HepG2 (cell line): ENCODE measurements around the gene KDM8. TPM values are rescaled to one million over a fixed set of nuclear protein-coding genes. Genes with fewer than 3 reads are reported as not detected.
"Not testable (repeated sequence)": the region's sequence is repeated elsewhere in the genome, so short reads cannot be mapped to it uniquely, and the experiment has no call there.

ENCODE experiments used
- ATAC-seq: fragments of 200-7000 bp; cut with Tn5 transposase; 3 replicates; pipeline ENCODE4 v1.9.1; 2020; ENCODE audit warnings: mild to moderate bottlenecking, moderate library complexity
- BruUV-seq: library from RNA; stranded (reverse); fragments of 400-500 nt; replicated peaks from 2 replicates; lab custom pipeline; 2021; lab: Mats Ljungman, UMichigan
- CTCF ChIA-PET: fragments of 300-600 bp; formaldehyde crosslinking; extraction: SDS; loops from one replicate; lab custom pipeline; 2021; ENCODE audit warnings: low total read pairs, inconsistent platforms, low intra/inter-chr PET ratio; lab: Yijun Ruan, JAX
- POLR2A ChIA-PET: fragments of 350-600 bp; sonication (Branson Sonifier 250); formaldehyde crosslinking; loops from one replicate; lab custom pipeline; 2020; ENCODE audit warnings: antibody characterized with exemption, inconsistent platforms; lab: Yijun Ruan, JAX
- DNase-seq: peaks from one replicate; pipeline ENCODE4 v3.0.0-alpha.2; 2015; ENCODE audit warnings: low spot score
- FAIRE-seq: peaks from 3 replicates; lab custom pipeline; 2011; peaks lifted over from hg19 to GRCh38; lab: Jason Lieb, UNC
- H2AFZ ChIP-seq: one replicate; pipeline ENCODE4 v1.6.1; 2011; ENCODE audit warnings: low read length, inconsistent platforms
- H3K27ac ChIP-seq: fragments of 300-600 bp; 3 replicates; pipeline ENCODE4 v1.8.0; 2011; ENCODE audit warnings: mixed run types, mild to moderate bottlenecking, mixed read lengths, low read length, inconsistent platforms; ENCODE audit not compliant: insufficient read depth; ENCODE audit errors: extremely low read length
- H3K27me3 ChIP-seq, 2 experiments: fragments of 200-600 bp in 1 of 2; 2 replicates in 1 of 2; 3 replicates in 1 of 2; pipeline versions ENCODE4 v1.6.0 to v1.8.0; 2011; ENCODE audit warnings: low read length in 2 of 2, mild to moderate bottlenecking in 2 of 2, moderate library complexity in 2 of 2, inconsistent platforms in 1 of 2; ENCODE audit not compliant: insufficient read depth in 2 of 2, control insufficient read depth in 1 of 2
- H3K36me3 ChIP-seq, 2 experiments: fragments of 200-600 bp in 1 of 2; replicated peaks in 1 of 2; 2 replicates in 1 of 2; 3 replicates in 1 of 2; pipeline versions ENCODE4 v1.5.1 to v1.8.0; 2011; ENCODE audit warnings: low read length in 2 of 2, inconsistent platforms in 1 of 2; ENCODE audit not compliant: insufficient read depth in 2 of 2, control insufficient read depth in 1 of 2
- H3K4me1 ChIP-seq: 2 replicates; pipeline ENCODE4 v1.5.1; 2012; ENCODE audit warnings: low read length, inconsistent platforms; ENCODE audit not compliant: insufficient read depth
- H3K4me2 ChIP-seq: 2 replicates; pipeline ENCODE4 v1.6.0; 2011; ENCODE audit warnings: low read depth, low read length, inconsistent platforms
- H3K4me3 ChIP-seq, 3 experiments: fragments of 200-600 bp in 1 of 3; sonication (generic), shearing (Covaris generic) in 1 of 3; replicated peaks in 1 of 3; 2 replicates each; pipeline ENCODE4 v1.5.1; 2011 to 2016; ENCODE audit warnings: low read length in 3 of 3, inconsistent platforms in 2 of 3, low read depth in 2 of 3, mild to moderate bottlenecking in 2 of 3, control low read depth in 1 of 3, mixed read lengths in 1 of 3; ENCODE audit not compliant: insufficient read depth in 1 of 3
- H3K79me2 ChIP-seq: one replicate; pipeline ENCODE4 v1.6.1; 2011; ENCODE audit warnings: low read length, inconsistent platforms; ENCODE audit not compliant: insufficient read depth
- H3K9ac ChIP-seq: 2 replicates; pipeline ENCODE4 v1.6.0; 2011; ENCODE audit warnings: mild to moderate bottlenecking, low read depth, low read length, inconsistent platforms; ENCODE audit not compliant: insufficient read depth
- H3K9me3 ChIP-seq: 2 replicates; pipeline ENCODE4 v1.5.1; 2012; ENCODE audit warnings: mild to moderate bottlenecking, low read length
- H4K20me1 ChIP-seq: 2 replicates; pipeline ENCODE4 v1.6.0; 2011; ENCODE audit warnings: inconsistent platforms, mild to moderate bottlenecking, low read length, moderate library complexity; ENCODE audit not compliant: insufficient read depth
- ARHGAP35 ChIP-seq: sonication (generic); formaldehyde crosslinking; IDR thresholded peaks from 2 replicates; pipeline ENCODE4 v1.9.0; 2022; ENCODE audit warnings: mild to moderate bottlenecking, inconsistent platforms, moderate library complexity, missing genetic modification reagents, borderline replicate concordance
- ATF4 ChIP-seq, 2 experiments: fragments of 450-650 bp in 1 of 2; sonication (generic) in 1 of 2; formaldehyde crosslinking; IDR thresholded peaks; 2 replicates each; pipeline versions ENCODE4 v1.5.0 to v1.8.0; 2020 to 2022; ENCODE audit warnings: mild to moderate bottlenecking in 1 of 2, missing genetic modification reagents in 1 of 2
- ELF4 ChIP-seq: sonication (generic); formaldehyde crosslinking; IDR thresholded peaks from 2 replicates; pipeline ENCODE4 v1.5.0; 2020; ENCODE audit warnings: missing genetic modification reagents, mild to moderate bottlenecking, moderate library complexity, borderline replicate concordance
- KAT8 ChIP-seq: IDR thresholded peaks from 2 replicates; pipeline ENCODE4 v1.6.1; 2016; ENCODE audit warnings: missing genetic modification reagents, missing compliant biosample characterization
- MBD4 ChIP-seq: IDR thresholded peaks from 2 replicates; pipeline ENCODE4 v1.6.1; 2012; ENCODE audit warnings: low read length, inconsistent platforms, borderline replicate concordance
- ZNF24 ChIP-seq: fragments of 450-650 bp; IDR thresholded peaks from 2 replicates; pipeline ENCODE4 v1.6.1; 2017; ENCODE audit warnings: antibody characterized with exemption, mild to moderate bottlenecking
- ZNF564 ChIP-seq: sonication (generic); formaldehyde crosslinking; IDR thresholded peaks from 2 replicates; pipeline ENCODE4 v1.8.1; 2023; ENCODE audit warnings: mild to moderate bottlenecking, missing genetic modification reagents
- ZSCAN21 ChIP-seq: sonication (generic); formaldehyde crosslinking; IDR thresholded peaks from 2 replicates; pipeline ENCODE4 v1.8.0; 2022; ENCODE audit warnings: mild to moderate bottlenecking, missing genetic modification reagents, moderate library complexity, borderline replicate concordance
- WGBS: methylation state at CpG from one replicate; pipeline ENCODE4 v1.1.6; 2017; ENCODE audit warnings: low lambda C conversion rate; 5-methylcytosine and 5-hydroxymethylcytosine counted together
- in situ Hi-C: cut with HindIII; loops from 2 replicates; pipeline ENCODE4 v1.10.0; 2017; ENCODE audit warnings: low pct_unique_long_range_greater_than_20kb; ENCODE audit not compliant: extremely low pct_ligation_motif_present
- intact Hi-C: fragments of 100-400 bp; cut with micrococcal nuclease; formaldehyde crosslinking; loops from one replicate; pipeline ENCODE4 v1.10.0; 2022; ENCODE audit not compliant: unreplicated experiment
- polyA plus RNA-seq, 8 experiments: library from polyadenylated mRNA; depleted of rRNA in 3 of 8; stranded (reverse) in 7 of 8; unstranded in 1 of 8; fragments of >200 nt; fragmentation: Illumina TruSeq in 4 of 8; extraction: Trizol in 4 of 8; gene quantifications; 2 replicates each; pipeline versions ENCODE4 v1.2.1 to v1.2.3, GENCODE V29; 2011 to 2016; ENCODE audit warnings: low read depth in 4 of 8, missing spikeins in 1 of 8, mixed read lengths in 1 of 8; ENCODE audit not compliant: insufficient read depth in 1 of 8
- total RNA-seq, 5 experiments: library from RNA; depleted of rRNA; stranded (reverse); fragments of >200 nt; fragmentation: Illumina TruSeq; extraction: Trizol; gene quantifications; 2 replicates each; pipeline ENCODE4 v1.2.3, GENCODE V29; 2016; ENCODE audit warnings: low read depth in 1 of 5
- TF ChIP-seq, protein P1 (sequence below): sonication (generic); formaldehyde crosslinking; IDR thresholded peaks from 2 replicates; pipeline ENCODE4 v1.4.0; 2020; ENCODE audit warnings: missing genetic modification reagents, low read depth, mild to moderate bottlenecking, borderline replicate concordance
- TF ChIP-seq, protein P2 (sequence below): sonication (generic); formaldehyde crosslinking; IDR thresholded peaks from 2 replicates; pipeline ENCODE4 v1.4.0; 2020; ENCODE audit warnings: missing genetic modification reagents

The KDM8 gene
- total and polyA plus RNA-seq, 2 of the 13 experiments (the other 11 are each of a cell fraction or from before 2014, with no cell fraction given), result 3.3 to 8.6 TPM

- no peak overlapping the region; a peak in 1 of 6 replicates for H3K4me3 ChIP-seq
- peak overlapping the region; percentile 80 for H2AFZ ChIP-seq
- intact Hi-C loops (no loop called here), in situ Hi-C loops (no loop called here)
- BruUV-seq, result no TSS peak
- ATAC-seq (no peak), FAIRE-seq (no peak), DNase-seq (no peak)
- POLR2A ChIA-PET, result no interaction called here
- CTCF ChIA-PET, result no interaction called here
- H3K27me3 ChIP-seq, result no peaks in the 10 kb centered on the region; a peak in 1 of 5 replicates
- H3K4me1 ChIP-seq, result peaks cover 27% of the 10 kb centered on the region
- no peak for TF ChIP-seq ARHGAP35
- TF ChIP-seq ELF4 (CRISPR knock-in tag), result no peak
- no peak for TF ChIP-seq ZSCAN21 (CRISPR knock-in tag)
- TF ChIP-seq KAT8 (CRISPR knock-in tag), result no peak
- TF ChIP-seq ATF4 (CRISPR knock-in tag; IDR thresholded peaks at IDR 0.05), result no peak
- TF ChIP-seq ZNF564 (CRISPR knock-in tag), result no peak
- TF ChIP-seq MBD4, result no peak
- TF ChIP-seq, protein P1, sequence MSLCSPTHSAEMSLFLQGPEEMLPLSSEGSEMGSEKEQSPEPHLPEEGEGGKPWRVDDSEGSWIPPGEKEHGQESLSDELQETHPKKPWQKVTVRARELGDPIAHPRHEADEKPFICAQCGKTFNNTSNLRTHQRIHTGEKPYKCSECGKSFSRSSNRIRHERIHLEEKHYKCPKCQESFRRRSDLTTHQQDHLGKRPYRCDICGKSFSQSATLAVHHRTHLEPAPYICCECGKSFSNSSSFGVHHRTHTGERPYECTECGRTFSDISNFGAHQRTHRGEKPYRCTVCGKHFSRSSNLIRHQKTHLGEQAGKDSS (CRISPR knock-in tag), result no peak
- TF ChIP-seq ZNF24, result no peak
- TF ChIP-seq, protein P2, sequence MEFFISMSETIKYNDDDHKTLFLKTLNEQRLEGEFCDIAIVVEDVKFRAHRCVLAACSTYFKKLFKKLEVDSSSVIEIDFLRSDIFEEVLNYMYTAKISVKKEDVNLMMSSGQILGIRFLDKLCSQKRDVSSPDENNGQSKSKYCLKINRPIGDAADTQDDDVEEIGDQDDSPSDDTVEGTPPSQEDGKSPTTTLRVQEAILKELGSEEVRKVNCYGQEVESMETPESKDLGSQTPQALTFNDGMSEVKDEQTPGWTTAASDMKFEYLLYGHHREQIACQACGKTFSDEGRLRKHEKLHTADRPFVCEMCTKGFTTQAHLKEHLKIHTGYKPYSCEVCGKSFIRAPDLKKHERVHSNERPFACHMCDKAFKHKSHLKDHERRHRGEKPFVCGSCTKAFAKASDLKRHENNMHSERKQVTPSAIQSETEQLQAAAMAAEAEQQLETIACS (CRISPR knock-in tag), result no peak
- no peak overlapping the region for H3K9ac ChIP-seq
- no peaks in the 10 kb centered on the region for H4K20me1 ChIP-seq
- H3K27ac ChIP-seq, result no peak overlapping the region
- 0% methylated on average over 1 of the region's 1 CpG for WGBS
- H3K9me3 ChIP-seq, result no peaks in the 10 kb centered on the region
- H3K4me2 ChIP-seq, result no peak overlapping the region
- no peaks in the 10 kb centered on the region for H3K36me3 ChIP-seq
- no peaks in the 10 kb centered on the region for H3K79me2 ChIP-seq
These were observed 3.6 kb upstream of the KDM8 start for GRCh38 chr16:27199736-27200135.

GRCh38 chr16:27200914-27201313 is 2.4 kb upstream of the KDM8 start:
- intact Hi-C loops, H3K4me2 ChIP-seq, H3K27me3 ChIP-seq, H3K79me2 ChIP-seq, ATAC-seq, in situ Hi-C loops, H3K27ac ChIP-seq, H4K20me1 ChIP-seq, H3K9me3 ChIP-seq, H3K9ac ChIP-seq, FAIRE-seq, BruUV-seq, H3K4me3 ChIP-seq, POLR2A ChIA-PET, H2AFZ ChIP-seq, DNase-seq, H3K36me3 ChIP-seq, CTCF ChIA-PET: not testable (repeated sequence)
- WGBS, result 24% methylated on average over 3 of the region's 3 CpGs
- H3K4me1 ChIP-seq, result peaks cover 37% of the 10 kb centered on the region
